DOHH2 (cell line): ENCODE data around the gene ANP32A.

ENCODE experiments used
- CTCF ChIP-seq: fragments of 200-600 bp; sonication (generic); IDR thresholded peaks from one replicate; pipeline ENCODE4 v1.5.1; 2014; ENCODE audit warnings: antibody characterized with exemption, mild to moderate bottlenecking, low read depth, low read length; ENCODE audit not compliant: poor library complexity, severe bottlenecking
- EZH2phosphoT487 ChIP-seq: fragments of 200-600 bp; sonication (generic); IDR thresholded peaks from 2 replicates; pipeline ENCODE4 v1.6.1; 2017; ENCODE audit warnings: borderline replicate concordance, mild to moderate bottlenecking, antibody characterized with exemption, low read length, moderate library complexity, mixed read lengths

- TF ChIP-seq CTCF (no peak), EZH2phosphoT487 (no peak)
Observed at GRCh38 chr15:68817304-68818065, 3.2 kb downstream of the ANP32A start.
